Ammon's horn (tissue), 1 donor: ENCODE measurements around the gene SPTBN5.

Experiments used
- DNase-seq: peaks from one replicate; pipeline ENCODE4 v3.0.0-alpha.2; 2016; ENCODE audit warnings: low spot score

The SPTBN5 gene

GRCh38 chr15:41903782-41904181 is 9.9 kb upstream of the SPTBN5 start:
- DNase-seq: no peak

DNA sequence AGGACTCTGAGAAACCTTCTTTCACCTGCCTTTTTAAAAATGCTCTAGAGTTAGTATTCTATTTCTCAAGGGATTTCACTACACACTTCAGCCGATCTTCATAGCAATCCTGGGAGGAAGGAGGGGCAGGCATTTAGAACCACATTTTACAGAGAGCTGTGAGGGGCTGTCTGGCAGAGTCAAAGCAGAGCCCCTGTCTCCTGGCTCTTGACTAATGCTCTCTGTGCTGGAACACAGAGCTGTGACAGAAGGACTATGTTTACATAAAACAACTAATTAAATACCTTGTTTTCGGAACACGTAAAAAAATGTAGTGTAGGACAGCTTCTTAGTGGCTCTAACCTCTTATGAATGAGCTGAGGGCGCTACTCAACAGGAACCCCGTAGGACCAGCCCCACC is 7.6 kb upstream of the SPTBN5 start:
- DNase-seq: no peak

GRCh38 chr15:41900526-41901380 is 6.9 kb upstream of the SPTBN5 start:
- DNase-seq: no peak

DNA sequence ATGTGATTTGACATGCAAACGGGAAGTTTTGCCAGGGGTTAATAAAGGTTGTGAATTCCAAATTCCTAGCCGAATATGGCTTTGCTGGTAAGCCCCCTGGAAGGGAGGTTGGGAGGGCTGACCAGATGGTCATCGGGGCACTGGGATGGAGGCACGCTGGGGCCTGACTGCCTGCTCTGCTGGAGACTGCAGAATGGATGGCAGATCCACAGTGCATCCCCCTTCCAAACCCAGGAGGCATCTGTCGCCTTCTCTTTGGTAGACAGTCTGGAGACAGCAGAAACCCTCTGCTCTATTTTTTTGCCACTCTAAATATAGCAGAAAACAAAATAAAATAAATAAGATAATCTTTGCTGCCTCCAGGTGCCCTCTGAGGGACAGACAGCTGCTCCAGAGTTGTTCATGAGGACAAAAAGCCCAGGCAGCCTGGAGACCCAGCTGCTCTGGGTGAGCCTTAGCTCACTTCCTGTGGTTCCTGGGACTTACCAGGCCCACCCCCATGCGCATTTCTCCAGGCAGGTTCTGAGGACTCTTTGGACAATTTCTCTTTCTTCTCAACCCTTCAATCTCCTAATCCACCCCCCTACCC is 6.1 kb upstream of the SPTBN5 start:
- no peak for DNase-seq

DNA sequence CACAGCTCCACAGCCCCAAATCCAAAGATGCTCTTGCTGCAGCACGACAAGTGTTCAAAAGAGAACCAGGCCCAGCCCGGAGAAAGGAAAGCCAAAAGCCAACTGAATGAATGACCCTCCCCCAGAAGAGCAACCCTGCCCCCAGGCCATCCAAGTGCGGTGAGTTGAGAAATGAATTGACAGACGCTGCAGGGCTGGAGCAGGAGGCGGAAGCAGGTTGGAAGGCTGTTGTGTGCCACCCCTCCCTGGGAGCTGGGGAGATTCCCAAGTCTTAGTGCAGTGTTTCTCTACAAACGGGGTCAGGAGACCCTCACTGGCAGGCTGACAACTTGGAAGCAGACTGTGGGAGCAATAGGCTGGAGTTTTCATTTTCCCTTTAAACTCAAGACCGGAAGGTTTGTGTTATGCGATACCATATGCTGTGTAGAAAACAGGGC is 3.5 kb upstream of the SPTBN5 start:
- no peak for DNase-seq

DNA sequence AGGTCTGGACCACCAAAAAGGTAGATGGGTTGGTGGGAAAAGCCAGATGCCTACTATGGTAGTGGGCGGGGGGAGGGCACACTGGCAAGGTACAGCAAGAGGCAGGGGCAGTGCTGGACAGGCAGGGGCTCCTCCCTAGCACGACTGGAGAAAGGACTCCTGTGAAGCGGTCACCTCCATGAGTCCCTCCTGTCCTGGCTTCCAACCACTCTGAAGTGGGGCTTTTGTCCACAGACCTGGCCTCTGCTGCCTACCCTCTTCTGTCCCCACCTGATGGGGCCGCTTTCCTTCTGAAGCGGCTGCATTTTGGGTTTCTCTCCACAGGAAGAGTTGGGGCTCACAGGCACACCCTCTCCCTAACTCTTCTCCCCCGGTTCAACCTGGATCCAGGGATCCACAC is 2.7 kb upstream of the SPTBN5 start:
- no peak for DNase-seq

GRCh38 chr15:41895957-41896356 is 2.1 kb upstream of the SPTBN5 start:
- no peak for DNase-seq

- DNase-seq: no peak
Measured at GRCh38 chr15:41895491-41895890, 1.6 kb upstream of the SPTBN5 start.

DNA sequence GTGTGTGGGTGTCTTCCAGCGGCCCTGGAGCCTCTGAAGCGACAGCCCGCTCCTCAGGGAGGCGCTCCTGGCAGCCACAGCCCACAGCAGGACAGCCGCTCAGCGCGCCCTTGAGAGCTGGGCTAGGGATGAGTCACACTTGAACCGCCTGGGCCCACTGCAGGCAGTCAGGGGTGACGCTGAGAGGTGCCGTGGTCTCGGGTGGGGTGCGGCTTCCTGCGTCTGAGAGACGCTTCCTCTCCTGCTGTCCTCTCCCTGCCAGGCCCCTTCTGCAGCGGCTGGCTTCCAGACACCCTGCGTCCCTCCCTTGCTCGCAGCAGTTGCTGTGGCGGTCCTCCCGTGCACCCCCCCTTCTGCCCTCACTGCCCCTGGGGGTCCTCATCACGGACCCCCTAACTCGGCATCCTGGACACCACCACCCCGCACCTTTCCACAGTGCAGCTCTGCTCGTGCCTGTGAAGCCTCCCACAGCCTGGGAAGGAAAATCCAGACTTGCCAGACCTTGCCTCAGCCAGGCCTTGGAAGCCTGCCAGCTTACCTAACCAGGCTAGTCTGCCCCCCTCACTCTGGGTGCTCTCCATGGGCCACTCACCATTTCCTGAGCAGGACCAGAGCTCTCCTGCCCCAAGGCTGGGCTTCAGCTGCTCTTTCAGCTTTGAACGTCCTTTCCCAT is 1.1 kb upstream of the SPTBN5 start:
- peak; percentile 35 for DNase-seq

GRCh38 chr15:41894251-41894790 is 468 bp upstream of the SPTBN5 start:
- DNase-seq: no peak

DNA sequence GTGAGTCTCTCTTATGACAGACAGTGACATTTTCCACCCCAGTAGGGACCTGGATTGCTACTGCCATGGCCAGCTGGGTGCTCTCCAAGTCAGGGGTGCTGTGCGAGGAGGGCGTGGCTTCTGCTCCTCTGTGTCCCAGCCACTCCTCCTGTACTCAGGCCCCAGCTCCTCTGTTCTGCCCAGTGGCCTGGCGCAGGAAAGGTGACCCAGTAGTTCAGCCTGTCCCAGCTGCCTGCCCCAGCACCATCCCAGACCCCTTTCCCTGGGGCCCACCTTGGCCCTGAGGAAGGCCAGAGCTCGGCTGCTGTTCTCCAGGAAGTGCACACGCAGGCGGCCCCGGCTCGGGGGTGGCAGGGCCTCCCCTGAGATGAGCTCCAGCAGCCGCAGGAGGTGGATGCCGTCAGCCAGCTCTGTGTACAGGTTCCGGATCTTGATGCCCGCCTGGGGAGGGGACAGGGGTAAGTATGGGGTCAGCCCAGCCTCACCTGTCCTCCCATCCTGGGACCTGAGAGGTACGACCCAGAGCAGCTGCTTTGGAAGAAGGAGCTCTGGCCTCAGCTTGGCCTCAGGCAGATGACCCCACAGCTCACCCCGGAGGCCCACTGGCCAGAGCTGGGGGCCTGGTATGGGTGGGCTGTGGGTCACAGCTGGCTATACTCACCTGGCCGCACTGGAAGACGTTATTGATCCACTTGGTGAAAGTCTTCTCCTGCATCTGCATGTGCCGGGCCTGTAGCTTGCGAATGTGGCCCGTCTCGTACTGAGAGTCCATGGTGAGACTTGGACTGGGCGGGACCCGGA is 1.0 kb downstream of the SPTBN5 start:
- no peak for DNase-seq

DNA sequence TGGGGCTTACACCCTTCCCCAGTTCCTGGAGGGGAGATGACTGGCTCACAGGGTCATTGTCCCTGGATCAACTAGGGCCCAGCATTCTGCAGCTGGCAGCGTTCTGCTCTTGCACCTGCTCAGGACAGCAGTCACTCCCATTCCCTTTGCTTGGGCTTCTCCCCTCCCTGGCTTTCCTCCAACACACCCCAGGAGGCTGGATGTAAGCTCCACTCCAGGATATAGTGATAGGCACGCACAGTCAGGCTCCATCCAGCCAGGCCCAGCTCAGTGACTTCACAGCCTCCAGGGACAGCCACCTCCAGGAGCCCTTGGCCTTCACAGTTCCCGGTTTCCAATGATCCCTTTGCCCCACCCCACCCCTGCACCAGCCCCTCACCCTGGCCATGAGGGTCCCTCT is 1.9 kb downstream of the SPTBN5 start:
- DNase-seq: no peak

GRCh38 chr15:41891226-41891625 is 2.6 kb downstream of the SPTBN5 start:
- DNase-seq: no peak

DNA sequence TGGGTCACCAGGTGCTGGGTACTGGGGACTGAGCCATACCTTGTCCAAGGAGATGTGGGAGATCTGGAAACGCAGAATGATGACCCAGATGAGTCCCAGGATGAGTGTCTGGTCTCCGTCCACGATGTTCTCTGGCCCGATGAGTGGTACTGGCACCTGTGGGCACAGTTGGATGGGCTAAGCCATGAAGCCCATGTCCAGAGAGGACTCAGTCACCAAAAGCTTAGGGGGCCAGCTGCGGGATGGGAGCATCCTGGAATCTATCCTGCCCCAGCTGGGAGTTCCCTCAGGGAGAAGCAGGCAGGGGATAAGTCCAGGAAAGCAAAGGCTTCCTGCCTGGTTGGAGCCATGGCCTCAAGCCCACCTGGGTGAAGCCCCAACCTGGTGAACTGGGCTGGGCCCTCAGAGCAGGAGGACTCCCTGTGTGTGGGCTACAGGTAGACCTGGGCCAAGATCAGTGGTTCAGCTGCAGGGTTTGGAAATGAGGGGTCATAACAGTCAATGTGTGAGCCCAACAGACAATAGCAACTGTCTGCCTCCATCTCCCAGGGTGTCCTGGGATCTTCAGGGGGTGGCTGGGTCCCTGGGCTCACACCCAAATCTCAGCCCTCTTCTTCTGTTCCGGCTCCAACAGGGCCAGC is 3.7 kb downstream of the SPTBN5 start:
- no peak for DNase-seq

GRCh38 chr15:41888662-41889253 is 5.1 kb downstream of the SPTBN5 start:
- DNase-seq: no peak

GRCh38 chr15:41887893-41888292 is 6.0 kb downstream of the SPTBN5 start:
- no peak for DNase-seq

- no peak for DNase-seq
Measured at GRCh38 chr15:41887161-41887560, 6.7 kb downstream of the SPTBN5 start.

DNA sequence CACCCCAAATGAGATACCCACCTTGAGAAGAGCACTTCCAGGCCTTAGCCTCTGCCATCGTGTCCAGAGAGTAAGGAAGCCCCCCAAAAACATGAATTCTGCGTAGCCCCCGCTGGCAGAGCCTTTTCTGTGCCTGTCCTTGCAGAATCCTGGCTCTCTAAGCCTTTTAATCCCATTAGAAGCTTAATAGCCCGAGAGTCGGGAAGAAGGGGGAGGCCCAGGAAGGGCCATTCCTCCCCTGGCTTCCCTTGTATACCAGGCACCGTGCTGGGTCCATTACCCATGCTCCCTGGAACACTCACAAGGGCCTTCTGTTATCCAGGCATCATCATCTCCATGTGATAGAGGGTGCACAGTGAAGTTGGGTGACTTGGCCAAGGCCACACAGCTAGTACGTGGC is 7.1 kb downstream of the SPTBN5 start:
- DNase-seq: no peak

GRCh38 chr15:41885841-41886240 is 8.0 kb downstream of the SPTBN5 start:
- no peak for DNase-seq

DNA sequence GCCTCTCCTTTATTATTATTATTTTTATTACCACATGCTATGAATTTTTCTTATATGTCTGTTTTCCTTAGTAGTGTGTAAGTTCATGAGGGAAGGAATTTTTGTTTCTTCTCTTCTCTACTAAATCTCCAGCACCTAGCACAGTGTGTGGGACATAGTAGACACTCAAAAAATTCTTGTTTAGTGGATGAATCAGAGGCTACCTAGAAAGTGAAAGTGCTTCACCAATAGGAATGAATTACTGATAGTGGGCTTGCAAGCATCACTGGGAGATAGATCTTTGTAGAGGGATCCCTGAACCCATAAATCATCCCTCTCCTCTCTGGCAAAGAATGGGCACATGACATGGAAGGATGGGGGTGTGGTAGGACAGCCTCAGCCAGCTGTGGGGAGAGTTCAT is 8.5 kb downstream of the SPTBN5 start:
- DNase-seq: no peak

GRCh38 chr15:41884458-41884857 is 9.4 kb downstream of the SPTBN5 start:
- DNase-seq: no peak
